Kidney (tissue), 14 donors: ENCODE data around the gene CHTOP. TPM values are rescaled to one million over a fixed set of nuclear protein-coding genes. Genes with fewer than 3 reads are reported as not detected.

Experiments
- DNase-seq, 5 donors: peaks; one replicate each; pipeline ENCODE4 v3.0.0-alpha.2; 2013 to 2020
- FAIRE-seq: peaks from 2 replicates; lab custom pipeline; 2012; peaks lifted over from hg19 to GRCh38; lab: Jason Lieb, UNC
- H3K27ac ChIP-seq, 2 donors: one replicate each; pipeline ENCODE4 v1.7.0; 2013; ENCODE audit warnings: low read depth in 2 of 2, low read length in 2 of 2, inconsistent platforms in 1 of 2
- H3K27me3 ChIP-seq: one replicate; pipeline ENCODE4 v1.7.1; 2013; ENCODE audit warnings: low read length, inconsistent platforms; ENCODE audit not compliant: control insufficient read depth, insufficient read depth
- H3K36me3 ChIP-seq, 3 donors: one replicate each; pipeline versions ENCODE4 v1.7.0 to v1.7.1; 2013; ENCODE audit warnings: low read length in 3 of 3, control low read depth in 1 of 3, inconsistent platforms in 1 of 3; ENCODE audit not compliant: insufficient read depth in 3 of 3, control insufficient read depth in 2 of 3
- H3K4me1 ChIP-seq, 3 donors: one replicate each; pipeline versions ENCODE4 v1.7.0 to v1.7.1; 2013; ENCODE audit warnings: low read length in 3 of 3, inconsistent platforms in 1 of 3, low read depth in 1 of 3; ENCODE audit not compliant: control insufficient read depth in 2 of 3, insufficient read depth in 2 of 3
- H3K4me3 ChIP-seq, 3 donors: one replicate each; pipeline versions ENCODE4 v1.7.0 to v1.8.1; 2013; ENCODE audit warnings: low read length in 3 of 3, control low read depth in 1 of 3, inconsistent platforms in 1 of 3
- H3K9ac ChIP-seq, 3 donors: one replicate each; pipeline versions ENCODE4 v1.7.0 to v1.7.1; 2013; ENCODE audit warnings: low read length in 3 of 3, control low read depth in 1 of 3, inconsistent platforms in 1 of 3
- H3K9me3 ChIP-seq, 3 donors: one replicate each; pipeline versions ENCODE4 v1.7.0 to v1.7.1; 2013; ENCODE audit warnings: low read length in 3 of 3, control low read depth in 1 of 3, inconsistent platforms in 1 of 3; ENCODE audit not compliant: control insufficient read depth in 2 of 3, insufficient read depth in 1 of 3
- intact Hi-C: fragments of 100-400 bp; cut with DNase I; formaldehyde crosslinking; loops from one replicate; pipeline ENCODE4 v1.11.1; 2022
- polyA plus RNA-seq: library from polyadenylated mRNA; stranded (reverse); fragments of 350-450 nt; fragmentation: Illumina TruSeq; extraction: RNeasy Lipid Tissue Mini Kit (QIAGEN cat#74804); gene quantifications from one replicate; pipeline ENCODE4 v1.2.3, GENCODE V29; 2014; ENCODE audit warnings: low read depth, low replicate concordance; ENCODE audit not compliant: insufficient read depth
- total RNA-seq: library from RNA; stranded (reverse); fragmentation: NEBNext Ultra II Directional; extraction: Animal tissue kit (Norgen Biotek cat#: 25700); gene quantifications from one replicate; pipeline ENCODE4 v1.2.1, GENCODE V29; 2021
- TF ChIP-seq, protein P1 (sequence below): IDR thresholded peaks from 3 replicates; pipeline ENCODE4 v1.5.1; 2012; ENCODE audit warnings: mild to moderate bottlenecking, moderate library complexity, borderline replicate concordance; ENCODE audit not compliant: insufficient read depth; ENCODE audit errors: extremely low read depth
- donor health status: control.
- donor health status: control.
- donor health status: control.
- donor health status: control.
- donor health status: control.
- donor health status: DM: yes; HTN: yes; CAD: no.
- donor health status: Normal renal cell carcinoma (clear cell type).

The CHTOP gene
- total and polyA plus RNA-seq, 2 donors from 2014 or later = 71.1 to 83.6 TPM

DNA sequence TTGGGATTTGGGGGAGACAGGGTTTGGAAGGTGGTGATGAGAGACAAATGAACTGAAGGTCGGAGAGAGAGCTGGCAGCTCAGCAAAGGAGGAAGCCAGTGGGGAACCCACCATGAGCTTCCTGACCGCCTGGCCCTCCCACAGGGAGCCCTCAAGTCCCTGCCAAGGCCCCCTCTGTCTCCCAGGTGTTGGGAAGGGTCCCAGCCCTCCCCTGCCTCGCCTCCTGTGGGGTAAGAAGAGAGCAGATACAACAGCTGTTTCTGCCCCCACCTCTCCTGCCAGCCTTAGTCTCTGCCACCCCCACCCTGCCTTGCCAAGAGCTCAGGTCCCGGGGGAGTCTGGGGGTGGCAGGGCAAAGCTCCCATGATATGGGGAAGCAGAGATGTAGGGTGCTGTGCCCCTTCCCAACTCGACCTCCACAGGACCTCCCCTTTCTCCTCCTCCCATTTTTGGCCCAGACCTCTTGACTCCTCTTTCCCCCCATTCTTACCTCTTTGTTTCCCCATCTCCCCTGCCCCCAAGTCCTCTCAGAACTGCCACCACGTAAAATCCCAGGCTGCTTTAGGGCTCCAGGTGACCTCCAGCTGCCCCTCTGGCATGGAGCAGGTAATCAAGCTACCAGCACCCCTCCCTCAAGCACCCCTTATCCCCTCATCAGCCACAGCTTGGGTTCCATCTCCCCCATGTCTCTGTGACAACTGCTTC is 5.1 kb upstream of the CHTOP start:
- TF ChIP-seq, protein P1, sequence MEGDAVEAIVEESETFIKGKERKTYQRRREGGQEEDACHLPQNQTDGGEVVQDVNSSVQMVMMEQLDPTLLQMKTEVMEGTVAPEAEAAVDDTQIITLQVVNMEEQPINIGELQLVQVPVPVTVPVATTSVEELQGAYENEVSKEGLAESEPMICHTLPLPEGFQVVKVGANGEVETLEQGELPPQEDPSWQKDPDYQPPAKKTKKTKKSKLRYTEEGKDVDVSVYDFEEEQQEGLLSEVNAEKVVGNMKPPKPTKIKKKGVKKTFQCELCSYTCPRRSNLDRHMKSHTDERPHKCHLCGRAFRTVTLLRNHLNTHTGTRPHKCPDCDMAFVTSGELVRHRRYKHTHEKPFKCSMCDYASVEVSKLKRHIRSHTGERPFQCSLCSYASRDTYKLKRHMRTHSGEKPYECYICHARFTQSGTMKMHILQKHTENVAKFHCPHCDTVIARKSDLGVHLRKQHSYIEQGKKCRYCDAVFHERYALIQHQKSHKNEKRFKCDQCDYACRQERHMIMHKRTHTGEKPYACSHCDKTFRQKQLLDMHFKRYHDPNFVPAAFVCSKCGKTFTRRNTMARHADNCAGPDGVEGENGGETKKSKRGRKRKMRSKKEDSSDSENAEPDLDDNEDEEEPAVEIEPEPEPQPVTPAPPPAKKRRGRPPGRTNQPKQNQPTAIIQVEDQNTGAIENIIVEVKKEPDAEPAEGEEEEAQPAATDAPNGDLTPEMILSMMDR = no peak
- Histone ChIP-seq H3K27ac (no peak overlapping the region), H3K9ac (no peak overlapping the region), H3K9me3 (no peaks in the 10 kb centered on the region), H3K4me3 (peak overlapping the region in 1 of 3 donors; percentile 40), H3K4me1 (peaks cover 0 to 37% (median 25%) of the 10 kb centered on the region in 3 donors), H3K36me3 (peaks cover 0 to 4% (median 0%) of the 10 kb centered on the region in 3 donors), H3K27me3 (no peaks in the 10 kb centered on the region)
- no peak for FAIRE-seq
- DNase-seq = peak in 1 of 5 donors; percentile 64
- intact Hi-C loops = no loop called here

DNA sequence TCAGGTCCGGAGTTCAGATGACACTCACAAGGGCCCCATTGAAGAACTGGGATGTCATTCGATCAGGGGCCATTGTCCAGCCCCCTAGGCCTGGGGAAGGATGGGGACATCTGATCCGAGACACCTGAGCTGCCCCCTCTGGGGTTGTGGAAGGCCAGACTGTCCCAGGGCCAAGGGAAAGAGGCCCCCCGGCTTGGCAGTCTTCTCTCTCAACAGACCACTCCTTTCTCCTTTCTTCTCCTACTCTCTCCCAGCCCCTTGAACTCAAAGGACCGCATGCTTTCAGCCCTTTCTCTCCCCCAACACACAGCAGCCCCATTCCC is 4.6 kb upstream of the CHTOP start:
- TF ChIP-seq, protein P1 = no peak
- peaks cover 0 to 4% (median 0%) of the 10 kb centered on the region in 3 donors for H3K36me3 ChIP-seq
- intact Hi-C loops = no loop called here
- H3K4me3 ChIP-seq = no peak overlapping the region
- H3K9me3 ChIP-seq = no peaks in the 10 kb centered on the region
- FAIRE-seq (no peak), DNase-seq (peak in 1 of 5 donors; percentile 43)
- H3K27me3 ChIP-seq = no peaks in the 10 kb centered on the region
- no peak overlapping the region for H3K27ac ChIP-seq
- H3K9ac ChIP-seq = no peak overlapping the region
- peaks cover 0 to 37% (median 25%) of the 10 kb centered on the region in 3 donors for H3K4me1 ChIP-seq

DNA sequence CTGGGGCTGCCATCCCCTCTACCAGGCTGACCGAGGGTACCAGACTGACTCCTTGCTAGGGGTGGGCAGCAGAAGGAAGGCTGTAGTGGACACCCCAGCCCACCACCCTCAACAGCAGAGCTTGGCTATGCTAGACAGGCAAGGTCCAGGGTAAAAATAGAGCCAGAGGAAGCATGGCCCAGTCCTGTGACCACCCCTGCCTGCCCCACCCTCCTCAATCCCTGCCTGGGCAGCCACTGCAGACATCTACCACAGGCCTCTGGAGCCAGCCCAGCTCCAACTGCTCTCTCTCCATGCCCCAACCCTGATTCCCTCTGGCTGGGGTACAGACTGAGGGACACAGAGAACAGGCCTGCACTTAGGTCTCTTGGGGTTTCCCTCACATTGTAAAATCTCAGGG is 3.9 kb upstream of the CHTOP start:
- peak overlapping the region in 1 of 3 donors; percentile 34 for H3K9ac ChIP-seq
- FAIRE-seq = no peak
- no peaks in the 10 kb centered on the region for H3K27me3 ChIP-seq
- H3K27ac ChIP-seq = peak overlapping the region in 1 of 2 donors; percentile 20
- H3K36me3 ChIP-seq = peaks cover 0 to 4% (median 0%) of the 10 kb centered on the region in 3 donors
- H3K4me3 ChIP-seq = no peak overlapping the region
- peaks cover 0 to 36% (median 25%) of the 10 kb centered on the region in 3 donors for H3K4me1 ChIP-seq
- TF ChIP-seq, protein P1 = no peak
- no peaks in the 10 kb centered on the region for H3K9me3 ChIP-seq
- peak in 1 of 5 donors; percentile 57 for DNase-seq
- intact Hi-C loops = no loop called here
